NOMO-1 treated with DMSO at 0.1 percent for 48 hours (cell line): Measurements from ENCODE around the gene LIN7B.
A peak's percentile ranks its signal among the peaks of the same experiment; 100 is the strongest.
"Not testable (repeated sequence)": the region's sequence is repeated elsewhere in the genome, so short reads cannot be mapped to it uniquely, and the experiment has no call there.

Experiments used
- DNase-seq: peaks from one replicate; lab custom pipeline; 2025; ENCODE audit not compliant: unreplicated experiment; lab: John Stamatoyannopoulos, UW

LIN7B gene

DNA sequence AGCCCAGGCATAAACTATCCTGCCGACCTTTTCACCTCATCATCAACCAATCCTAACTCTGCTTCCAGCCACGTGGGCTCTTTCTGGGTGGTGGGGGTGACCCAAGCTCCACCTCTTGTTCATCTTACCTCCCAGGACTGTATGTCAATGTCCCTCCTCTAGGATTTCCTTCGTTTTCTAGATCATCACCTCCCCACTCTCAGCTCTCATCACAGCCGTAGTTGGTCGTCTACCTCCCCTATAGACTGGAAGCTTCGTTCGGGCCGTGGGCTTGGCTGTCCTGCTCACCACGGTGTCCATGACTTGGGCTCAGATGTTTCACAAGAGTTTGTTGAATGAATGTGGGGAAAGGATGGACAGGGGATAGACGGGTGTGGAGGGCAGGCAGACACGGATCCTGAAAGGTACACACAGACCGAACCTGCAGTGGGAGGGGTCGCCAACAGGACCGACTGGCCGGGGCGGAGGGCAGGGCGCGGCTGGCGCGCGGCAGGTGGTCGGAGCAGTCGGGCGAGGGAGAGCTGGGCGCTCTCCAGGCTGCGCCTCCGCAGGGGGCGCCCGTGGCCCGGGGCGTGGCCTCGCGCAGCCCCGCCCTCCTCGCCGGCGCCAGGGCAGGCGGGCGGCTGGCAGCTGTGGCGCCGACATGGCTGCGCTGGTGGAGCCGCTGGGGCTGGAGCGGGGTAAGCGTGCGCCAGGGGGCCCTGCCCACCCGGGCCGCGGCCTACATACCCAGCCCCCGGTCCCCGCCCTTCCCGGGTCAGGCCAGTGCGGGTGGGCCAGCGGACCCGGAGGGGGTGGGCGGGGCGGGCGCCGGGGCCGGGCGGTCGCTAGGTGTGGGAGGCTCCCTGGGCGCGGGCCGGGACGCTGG, at the start of gene LIN7B:
LIN7B (plus strand) TSS at position 609 of the 868 bp plus-strand sequence; CDS start at position 644, 35 bp downstream.
- DNase-seq = peak; percentile 64

DNA sequence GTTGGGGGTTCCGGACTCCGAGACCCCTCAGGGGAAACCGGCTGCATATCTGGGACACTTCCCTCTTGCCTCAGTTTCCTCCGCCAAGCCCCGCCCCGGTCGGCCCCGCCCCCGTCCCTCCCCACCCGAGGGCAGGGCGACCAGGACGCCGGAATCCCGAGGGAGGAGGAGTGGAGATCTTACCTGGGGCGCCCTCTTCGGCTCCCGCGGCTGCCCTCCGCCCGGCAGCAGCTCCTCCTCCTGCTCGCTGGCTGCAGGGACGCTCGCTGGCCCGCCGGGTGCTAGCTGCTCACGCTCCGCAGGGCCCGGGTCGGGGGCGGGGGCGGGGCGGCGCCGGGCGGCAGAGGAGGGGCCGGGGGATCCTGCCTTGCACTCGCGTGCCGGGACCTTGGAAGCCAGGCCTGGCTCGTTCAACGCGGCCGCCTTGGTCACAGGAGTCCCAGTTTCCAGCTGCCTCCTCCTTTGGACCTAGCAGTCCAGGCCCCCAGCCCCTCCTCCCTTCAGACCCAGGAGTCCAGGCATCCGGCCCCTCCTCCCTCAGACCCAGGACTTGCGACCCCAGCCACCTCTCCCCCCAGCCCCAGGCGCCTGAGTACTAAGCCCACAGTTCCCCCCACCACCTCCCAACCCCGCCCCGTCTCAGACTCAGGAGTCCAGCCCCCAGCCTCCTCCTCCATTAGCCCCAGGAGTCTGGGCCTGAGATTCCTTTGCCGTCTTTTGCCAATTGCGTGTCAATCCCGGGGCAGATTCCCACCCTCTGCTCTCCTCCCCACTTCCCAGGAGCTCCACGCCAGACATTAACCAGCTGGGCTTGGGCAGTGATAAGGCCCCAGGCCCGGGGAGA, 49.2 kb upstream of the LIN7B start, which contains the start of gene NTF4:
NTF4 (minus strand) TSS at position 51 of the 844 bp plus-strand sequence. CDS start 2,821 bp downstream, outside the sequence.
- no peak for DNase-seq

DNA sequence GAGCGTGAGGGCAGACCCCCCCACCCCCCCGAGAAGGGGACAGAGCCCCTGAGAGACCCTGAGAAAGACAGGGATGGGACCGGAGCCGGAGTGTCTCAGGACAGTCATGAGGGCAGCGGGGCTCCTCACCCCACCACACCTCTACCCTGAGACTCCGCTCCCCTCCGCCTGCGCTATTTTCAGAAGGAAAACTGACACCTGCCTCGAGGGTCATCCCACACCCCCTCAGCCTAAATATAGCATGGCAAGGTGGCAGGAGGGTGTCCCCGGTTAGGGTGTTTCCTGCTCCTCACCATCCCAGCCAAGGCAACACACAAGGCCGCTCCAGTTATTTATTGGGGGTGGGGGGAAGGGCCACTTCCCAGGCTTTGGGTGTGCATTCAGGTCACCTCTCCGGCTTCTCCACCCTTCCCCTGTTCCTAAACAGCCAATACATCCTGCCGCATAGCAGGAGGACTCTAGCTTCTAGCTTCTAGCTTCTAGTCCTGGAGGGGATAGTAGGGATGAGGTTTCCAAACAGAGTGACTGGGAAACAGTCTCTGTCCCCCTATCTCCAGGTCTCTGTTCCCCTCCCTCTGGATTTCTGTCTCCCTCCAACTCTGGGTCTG, 48.2 kb upstream of the LIN7B start:
- DNase-seq = no peak

GRCh38 chr19:49067554-49067953, 46.6 kb upstream of the LIN7B start:
- no peak for DNase-seq

DNA sequence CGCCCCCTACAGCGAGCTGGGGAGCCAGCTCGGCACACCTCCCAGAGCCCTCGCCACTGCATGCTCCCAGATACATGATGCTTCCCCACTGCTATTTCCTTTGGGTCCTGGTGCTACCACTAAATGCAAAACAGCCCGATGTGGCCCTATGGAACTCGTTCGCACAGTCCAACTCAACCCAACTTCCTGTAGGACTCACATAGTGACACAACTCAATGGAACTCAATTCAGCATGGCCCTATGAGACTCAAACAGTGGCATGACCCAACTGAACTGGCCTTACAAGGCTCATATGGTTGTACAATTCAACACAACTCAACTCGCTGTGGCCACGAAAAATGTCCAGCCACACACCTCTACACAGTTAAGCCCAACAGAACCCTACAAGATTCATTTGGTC, 45.1 kb upstream of the LIN7B start:
- no peak for DNase-seq

GRCh38 chr19:49070416-49070815, 43.8 kb upstream of the LIN7B start:
- DNase-seq = no peak

GRCh38 chr19:49071860-49072547, 42.2 kb upstream of the LIN7B start:
- DNase-seq = no peak

DNA sequence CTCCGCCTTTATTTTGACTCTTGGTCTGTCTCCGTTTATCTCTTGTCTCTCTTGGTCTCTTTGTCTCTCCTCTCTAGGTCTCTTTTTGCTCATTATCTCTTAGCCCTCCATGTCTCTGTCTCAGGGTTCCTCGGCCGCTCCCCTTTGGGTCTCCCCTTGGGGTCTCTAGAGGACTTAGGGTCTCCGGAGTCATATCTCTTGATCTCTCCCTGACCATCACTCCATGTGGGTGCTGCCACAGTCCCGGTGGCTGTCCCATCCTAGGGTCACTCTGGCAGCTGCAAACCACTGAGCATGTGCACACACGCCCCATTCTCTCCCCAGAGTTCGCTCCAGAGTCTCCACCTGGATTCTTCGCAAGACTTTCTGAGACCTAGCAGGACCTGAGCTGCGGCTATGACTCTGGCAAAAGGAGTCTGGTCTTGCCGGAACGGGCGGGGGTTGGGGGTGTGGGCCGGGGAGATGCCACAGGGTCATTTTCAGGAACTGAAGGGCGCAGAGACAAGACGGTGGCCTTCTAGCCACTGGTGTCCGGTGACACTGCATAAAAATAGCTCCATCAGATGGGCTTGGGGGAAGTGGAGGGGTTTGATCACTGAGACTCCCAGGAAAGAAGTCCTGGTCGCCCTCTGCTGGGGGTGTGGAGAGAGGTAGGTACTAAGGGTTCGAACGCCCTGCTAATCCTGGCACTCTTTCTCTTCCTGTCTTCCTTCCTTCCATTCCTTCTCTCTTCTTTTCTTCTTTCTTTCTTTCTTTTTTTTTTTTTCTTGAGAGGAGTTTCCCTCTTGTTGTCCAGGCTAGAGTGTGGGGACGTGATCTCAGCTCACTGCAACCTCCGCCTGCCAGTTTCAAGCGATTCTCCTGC, 40.4 kb upstream of the LIN7B start:
- DNase-seq = peak; percentile 18

- not testable (repeated sequence) for DNase-seq
Measured at GRCh38 chr19:49074869-49075268, 39.3 kb upstream of the LIN7B start.

DNA sequence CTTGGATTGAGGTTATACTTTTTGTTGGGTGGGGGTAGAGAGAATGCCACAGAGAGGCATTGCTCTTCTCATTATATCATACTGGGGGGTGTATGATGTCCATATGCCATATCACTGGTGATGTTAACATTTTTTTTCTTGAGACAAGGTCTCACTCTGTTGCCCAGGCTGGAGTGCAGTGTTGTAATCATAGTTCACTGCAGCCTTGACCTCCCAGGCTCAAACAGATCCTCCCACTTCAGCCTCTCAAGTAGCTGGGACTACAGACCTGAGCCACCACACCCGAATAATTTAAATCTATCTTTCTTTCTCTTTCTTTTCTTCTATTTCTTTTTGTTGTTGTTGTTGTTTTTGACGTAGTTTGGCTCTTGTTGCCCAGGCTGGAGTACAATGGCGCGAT, 33.8 kb upstream of the LIN7B start:
- DNase-seq = no peak

DNA sequence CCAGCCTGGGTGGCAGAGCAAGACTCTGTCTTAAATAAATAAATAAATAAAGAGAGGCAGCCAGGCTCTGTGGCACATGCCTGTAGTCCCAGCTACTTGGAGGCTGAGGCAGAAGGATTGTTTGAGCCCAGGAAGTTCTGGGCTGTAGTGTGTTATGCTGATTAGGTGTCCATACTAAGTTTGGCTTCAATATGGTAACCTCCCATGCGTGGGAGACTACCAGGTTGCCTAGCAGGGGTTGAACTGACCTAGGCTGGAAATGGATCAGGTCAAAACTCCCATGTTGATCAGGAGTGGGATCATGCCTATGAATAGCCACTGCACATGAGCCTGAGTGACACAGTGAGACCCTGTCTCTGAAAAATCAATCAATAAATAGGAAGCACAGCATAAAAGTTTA, 32.9 kb upstream of the LIN7B start:
- no peak for DNase-seq

DNA sequence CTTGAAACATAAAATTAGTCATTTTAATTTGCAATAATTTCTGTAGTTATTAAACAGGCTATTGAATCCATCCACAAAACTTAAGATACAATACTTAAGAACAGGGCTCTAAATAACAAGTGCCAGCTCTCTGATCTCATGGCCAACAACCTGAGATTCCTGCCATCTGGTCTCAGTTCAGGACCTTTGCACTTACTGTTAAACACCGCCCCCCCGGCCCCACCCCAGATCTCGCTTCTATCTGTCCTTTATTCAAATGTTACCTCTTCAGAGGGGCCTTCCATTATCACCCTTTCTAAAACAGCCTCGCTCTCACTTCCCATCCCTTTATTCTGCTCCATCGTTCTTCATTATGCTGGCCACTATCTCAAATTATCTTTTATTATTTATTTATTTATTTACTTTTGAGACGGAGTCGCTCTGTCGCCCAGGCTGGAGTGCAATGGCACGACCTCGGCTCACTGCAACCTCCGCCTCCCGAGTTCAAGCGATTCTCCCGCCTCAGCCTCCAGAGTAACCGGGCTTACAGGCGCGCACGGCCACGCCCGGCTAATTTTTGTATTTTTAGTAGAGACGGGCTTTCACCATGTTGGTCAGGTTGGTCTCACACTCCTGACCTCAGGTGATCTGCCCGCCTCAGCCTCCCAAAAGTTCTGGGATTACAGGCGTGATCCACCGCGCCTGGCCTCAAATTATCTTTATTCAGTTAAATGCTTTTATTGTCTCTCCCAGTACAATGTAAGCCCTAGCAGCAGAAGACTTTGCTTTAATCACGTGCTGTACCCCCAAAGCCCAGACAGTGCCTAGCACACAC, 29.8 kb upstream of the LIN7B start:
- no peak for DNase-seq

- peak; percentile 99 for DNase-seq
Measured at GRCh38 chr19:49085020-49085867, 28.9 kb upstream of the LIN7B start, which contains the start of gene SNRNP70. Gene SNRNP70 (plus strand): TSS chr19:49085451. CDS start chr19:49086415, 964 bp downstream.

DNA sequence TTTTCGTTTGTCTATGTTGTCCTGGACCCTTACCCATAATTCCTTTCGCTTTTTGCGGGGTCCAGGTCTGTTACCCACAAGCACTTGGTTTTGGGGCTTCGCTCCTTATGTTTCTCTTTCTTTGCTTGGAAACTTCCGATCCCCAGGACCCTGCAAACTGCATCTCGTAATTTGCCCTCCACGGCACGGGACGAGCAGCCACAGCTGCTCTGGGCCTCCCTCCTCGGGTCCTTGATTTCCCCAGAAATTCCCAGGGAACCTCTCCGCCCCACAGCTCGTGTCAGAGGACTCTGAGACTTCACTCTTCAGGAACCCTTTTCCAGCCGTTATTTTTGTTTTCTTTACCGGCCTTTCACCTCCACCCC, 28.3 kb upstream of the LIN7B start:
- no peak for DNase-seq

DNA sequence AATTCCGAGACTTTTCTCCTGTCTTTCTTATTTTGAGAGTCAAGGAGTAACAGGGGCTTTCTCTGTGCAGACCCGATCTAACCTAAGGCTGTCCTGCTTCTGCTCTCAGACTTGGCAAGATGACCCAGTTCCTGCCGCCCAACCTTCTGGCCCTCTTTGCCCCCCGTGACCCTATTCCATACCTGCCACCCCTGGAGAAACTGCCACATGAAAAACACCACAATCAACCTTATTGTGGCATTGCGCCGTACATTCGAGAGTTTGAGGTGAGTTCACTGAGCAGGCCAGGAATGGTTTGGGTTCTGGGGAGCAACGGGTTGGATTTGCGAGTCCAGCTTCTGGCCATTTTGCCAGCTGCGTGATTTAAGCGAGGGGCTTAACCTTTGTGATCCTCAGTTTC, 27.9 kb upstream of the LIN7B start:
- no peak for DNase-seq

DNA sequence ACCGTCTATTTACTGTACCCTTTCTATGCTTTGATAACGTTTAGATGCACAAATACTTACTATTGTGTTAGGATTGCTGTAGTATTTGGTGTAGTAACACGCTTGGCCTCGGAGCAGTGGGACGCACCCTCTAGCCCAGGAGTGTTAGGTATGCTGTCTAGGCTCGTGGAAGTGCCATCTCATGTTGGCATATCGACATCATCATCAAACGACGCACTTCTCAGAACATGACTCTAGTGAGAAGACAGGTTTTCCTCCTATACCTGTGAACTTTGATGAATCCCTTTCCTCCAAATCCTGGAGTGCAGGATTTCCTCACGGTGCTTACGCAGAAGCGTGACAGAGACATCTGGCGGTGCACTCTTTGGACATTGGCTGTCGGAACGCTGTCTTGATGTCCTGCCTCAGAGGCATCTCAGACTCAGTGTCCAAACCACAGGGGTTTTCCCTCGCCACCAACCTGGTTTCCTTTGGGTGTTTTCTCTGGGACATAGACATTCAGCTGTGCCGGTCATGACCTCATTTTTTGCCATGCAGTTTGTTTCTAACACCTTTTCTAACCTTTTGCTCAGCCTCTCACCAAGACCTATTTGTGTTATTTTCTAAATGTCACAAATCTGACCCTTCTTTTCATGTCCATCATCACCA, 22.7 kb upstream of the LIN7B start:
- no peak for DNase-seq

DNA sequence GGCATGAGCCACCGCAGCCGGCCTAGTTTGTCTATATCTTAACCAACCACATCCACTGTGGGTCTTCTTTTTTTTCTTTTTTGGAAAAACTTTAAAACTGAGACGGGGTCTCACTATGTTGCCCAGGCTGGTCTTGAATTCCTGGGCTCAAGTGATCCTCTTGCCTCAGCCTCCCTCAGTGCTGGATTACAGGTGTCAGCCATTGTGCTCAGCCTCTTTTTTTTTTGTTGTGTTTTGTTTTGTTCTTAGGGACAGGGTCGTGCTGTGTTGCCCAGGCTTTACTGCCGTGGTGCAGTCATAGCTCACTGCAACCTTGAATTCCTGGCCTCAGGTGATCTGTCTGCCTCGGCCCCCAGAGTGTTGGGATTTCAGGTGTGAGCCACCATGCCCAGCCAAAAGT, 21.5 kb upstream of the LIN7B start:
- no peak for DNase-seq
